Endothelial cell of umbilical vein (primary cell): ENCODE measurements around the gene PLA2G1B. TPM values are rescaled to one million over a fixed set of nuclear protein-coding genes. Genes with fewer than 3 reads are reported as not detected.

Experiments used
- BruUV-seq: library from RNA; stranded (reverse); fragments of 400-500 nt; replicated peaks from 2 replicates; lab custom pipeline; 2021; lab: Mats Ljungman, UMichigan
- CTCF ChIA-PET: fragments of 300-600, 350-600 bp; sonication (Branson Sonifier 250); formaldehyde crosslinking; loops from one replicate; lab custom pipeline; 2021; ENCODE audit warnings: antibody characterized with exemption, inconsistent platforms; lab: Charles Lee
- POLR2A ChIA-PET: fragments of 300-600, 350-600 bp; sonication (Branson Sonifier 250); formaldehyde crosslinking; loops from one replicate; lab custom pipeline; 2021; ENCODE audit warnings: antibody characterized with exemption, inconsistent platforms; lab: Charles Lee
- DNase-seq: peaks from one replicate; pipeline ENCODE4 v3.0.0-alpha.2; 2011; ENCODE audit warnings: low read depth, low spot score
- FAIRE-seq: peaks from 2 replicates; lab custom pipeline; 2011; peaks lifted over from hg19 to GRCh38; lab: Jason Lieb, UNC
- H2AFZ ChIP-seq: 2 replicates; pipeline ENCODE4 v1.6.0; 2012; ENCODE audit warnings: low read depth, low read length, control low read depth, inconsistent platforms
- H3K27ac ChIP-seq: 2 replicates; pipeline ENCODE4 v1.5.1; 2011; ENCODE audit warnings: low read depth, mild to moderate bottlenecking, control low read depth, low read length, moderate library complexity; ENCODE audit not compliant: insufficient read depth
- H3K27me3 ChIP-seq, 2 experiments: 2 replicates each; pipeline versions ENCODE4 v1.6.0 to v1.6.1; 2011; ENCODE audit warnings: low read length in 2 of 2, mixed read lengths in 1 of 2; ENCODE audit not compliant: control insufficient read depth in 2 of 2, insufficient read depth in 2 of 2
- H3K36me3 ChIP-seq, 2 experiments: 2 replicates in 1 of 2; 3 replicates in 1 of 2; pipeline ENCODE4 v1.5.1; 2011; ENCODE audit warnings: low read length in 2 of 2, mild to moderate bottlenecking in 1 of 2, moderate library complexity in 1 of 2; ENCODE audit not compliant: control insufficient read depth in 2 of 2, insufficient read depth in 2 of 2; ENCODE audit errors: extremely low read depth in 1 of 2
- H3K4me1 ChIP-seq: 3 replicates; pipeline ENCODE4 v1.5.1; 2011; ENCODE audit warnings: mild to moderate bottlenecking, low read length; ENCODE audit not compliant: control insufficient read depth, insufficient read depth; ENCODE audit errors: extremely low read depth
- H3K4me2 ChIP-seq: 2 replicates; pipeline ENCODE4 v1.6.1; 2011; ENCODE audit warnings: low read length, control low read depth, mixed read lengths; ENCODE audit not compliant: insufficient read depth
- H3K4me3 ChIP-seq, 3 experiments: fragments of 200-600 bp in 1 of 3; sonication (generic), shearing (Covaris generic) in 1 of 3; replicated peaks in 1 of 3; 2 replicates each; pipeline ENCODE4 v1.5.1; 2011 to 2016; ENCODE audit warnings: control low read depth in 3 of 3, low read length in 3 of 3, mild to moderate bottlenecking in 2 of 3, inconsistent platforms in 1 of 3, low read depth in 1 of 3, moderate library complexity in 1 of 3; ENCODE audit not compliant: insufficient read depth in 1 of 3
- H3K79me2 ChIP-seq: 2 replicates; pipeline ENCODE4 v1.6.0; 2012; ENCODE audit warnings: low read length, inconsistent platforms; ENCODE audit not compliant: control insufficient read depth, insufficient read depth
- H3K9ac ChIP-seq: replicated peaks from 2 replicates; pipeline ENCODE3; 2011; ENCODE audit warnings: low read length, control low read depth; ENCODE audit not compliant: insufficient read depth; ENCODE audit errors: extremely low read depth
- H3K9me1 ChIP-seq: replicated peaks from 3 replicates; pipeline ENCODE4 v1.6.0; 2011; ENCODE audit warnings: mild to moderate bottlenecking, low read length; ENCODE audit not compliant: control insufficient read depth, insufficient read depth; ENCODE audit errors: extremely low read depth
- H3K9me3 ChIP-seq: replicated peaks from 2 replicates; pipeline ENCODE4 v1.5.1; 2012; ENCODE audit warnings: low read length, inconsistent platforms; ENCODE audit not compliant: control insufficient read depth, insufficient read depth
- H4K20me1 ChIP-seq: replicated peaks from 2 replicates; pipeline ENCODE3; 2011; ENCODE audit warnings: mild to moderate bottlenecking, low read length; ENCODE audit not compliant: control insufficient read depth, insufficient read depth; ENCODE audit errors: extremely low read depth
- CTCF ChIP-seq, 2 donors: IDR thresholded peaks; 1 replicate in 1 of 2; 2 replicates in 1 of 2; pipeline ENCODE4 v1.5.1; 2011; ENCODE audit warnings: low read length in 2 of 2, mild to moderate bottlenecking in 2 of 2, moderate library complexity in 2 of 2, control low read depth in 1 of 2, inconsistent platforms in 1 of 2, low read depth in 1 of 2; ENCODE audit not compliant: insufficient read depth in 1 of 2; ENCODE audit errors: extremely low read depth in 1 of 2
- EZH2 ChIP-seq: IDR thresholded peaks from 2 replicates; pipeline ENCODE4 v1.6.1; 2012; ENCODE audit warnings: borderline replicate concordance, low read depth, mild to moderate bottlenecking, moderate library complexity, low read length, inconsistent platforms; ENCODE audit not compliant: severe bottlenecking
- FOS ChIP-seq: IDR thresholded peaks from 2 replicates; pipeline ENCODE4 v1.6.1; 2011; ENCODE audit warnings: mild to moderate bottlenecking, low read length, moderate library complexity, borderline replicate concordance; ENCODE audit not compliant: insufficient read depth
- GATA2 ChIP-seq: IDR thresholded peaks from 2 replicates; pipeline ENCODE4 v1.7.0; 2011; ENCODE audit warnings: low read depth, mild to moderate bottlenecking, moderate library complexity, mixed read lengths, low read length; ENCODE audit not compliant: insufficient read length, insufficient read depth
- JUN ChIP-seq: IDR thresholded peaks from 2 replicates; pipeline ENCODE4 v1.6.1; 2011; ENCODE audit warnings: borderline replicate concordance, low read depth; ENCODE audit not compliant: insufficient read length, insufficient read depth
- MYC ChIP-seq: IDR thresholded peaks from one replicate; pipeline ENCODE4 v1.6.1; 2011; ENCODE audit warnings: mild to moderate bottlenecking, low read depth, low read length
- POLR2AphosphoS5 ChIP-seq: IDR thresholded peaks from 2 replicates; pipeline ENCODE4 v1.6.1; 2012; ENCODE audit warnings: low read depth, mild to moderate bottlenecking, control low read depth, low read length, moderate library complexity; ENCODE audit not compliant: insufficient read depth
- dilution Hi-C: fragments of 300-500 bp; cut with MboI; formaldehyde crosslinking; loops from one replicate; pipeline ENCODE4 v1.15.0; 2019; ENCODE audit warnings: low sequenced_read_pairs; ENCODE audit not compliant: extremely low pct_ligation_motif_present
- intact Hi-C: fragments of 100-400 bp; cut with micrococcal nuclease; formaldehyde crosslinking; loops from one replicate; pipeline ENCODE4 v1.10.0; 2022
- polyA plus RNA-seq, 4 experiments: library from polyadenylated mRNA; depleted of rRNA in 3 of 4; stranded (reverse) in 3 of 4; unstranded in 1 of 4; fragments of >200 nt; gene quantifications; 2 replicates each; pipeline versions ENCODE4 v1.2.1 to v1.2.3, GENCODE V29; 2011 to 2012; ENCODE audit warnings: missing spikeins in 1 of 4
- total RNA-seq: library from RNA; stranded (reverse); gene quantifications from 2 replicates; pipeline ENCODE4 v1.2.3, GENCODE V29; 2021

PLA2G1B gene
- total and polyA plus RNA-seq, 2 donors (not counting 3 experiments of a cell fraction or from before 2014, with no cell fraction given): not detected

GRCh38 chr12:120357104-120357503, 29.5 kb upstream of the PLA2G1B start:
- H3K9me1 ChIP-seq: no peaks in the 10 kb centered on the region
- no peak for FAIRE-seq
- peaks cover 0 to 2% of the 10 kb centered on the region in 2 experiments for H3K27me3 ChIP-seq
- ChIA-PET CTCF (interaction anchor here (0.6 to 1.7 kb wide), 15 partner anchors 9 to 110 kb away, joined by 3 to 17 read pairs (median 3); partner anchors contain the start of genes COX6A1 and PLA2G1B), POLR2A (no interaction called here)
- H2AFZ ChIP-seq: no peak overlapping the region
- intact Hi-C loops (loop anchor here (2.0 kb wide), 1 partner anchor 82 kb away; the partner anchor contains the start of gene COX6A1), dilution Hi-C loops (no loop called here)
- H3K4me1 ChIP-seq: no peaks in the 10 kb centered on the region
- no peaks in the 10 kb centered on the region for H3K9me3 ChIP-seq
- TF ChIP-seq POLR2AphosphoS5 (no peak), FOS (no peak), JUN (no peak), GATA2 (no peak), EZH2 (no peak)
- no peak overlapping the region for H3K9ac ChIP-seq
- no peaks in the 10 kb centered on the region for H3K36me3 ChIP-seq
- no peaks in the 10 kb centered on the region for H4K20me1 ChIP-seq
- no peak overlapping the region for H3K4me2 ChIP-seq
- H3K79me2 ChIP-seq: no peaks in the 10 kb centered on the region
- H3K27ac ChIP-seq: no peak overlapping the region
- no TSS peak for BruUV-seq
- DNase-seq: no peak
- no peak overlapping the region for H3K4me3 ChIP-seq

GRCh38 chr12:120356567-120357030, 29.0 kb upstream of the PLA2G1B start:
- Histone ChIP-seq H3K9me3 (no peaks in the 10 kb centered on the region), H3K4me3 (no peak overlapping the region), H3K9me1 (no peaks in the 10 kb centered on the region), H3K79me2 (no peaks in the 10 kb centered on the region), H4K20me1 (no peaks in the 10 kb centered on the region), H3K27me3 (peaks cover 0 to 2% of the 10 kb centered on the region in 2 experiments), H2AFZ (no peak overlapping the region), H3K4me1 (no peaks in the 10 kb centered on the region), H3K36me3 (no peaks in the 10 kb centered on the region), H3K4me2 (no peak overlapping the region), H3K9ac (no peak overlapping the region), H3K27ac (no peak overlapping the region)
- ChIA-PET POLR2A (no interaction called here), CTCF (interaction anchor here (0.6 to 1.7 kb wide), 14 partner anchors 10 to 110 kb away, joined by 3 to 17 read pairs (median 3); partner anchors contain the start of genes COX6A1 and PLA2G1B)
- dilution Hi-C loops: no loop called here
- peak; percentile 74 for DNase-seq
- TF ChIP-seq CTCF (IDR thresholded peaks at IDR 0.05; ENCODE audit: extremely low read depth in 1 of 2, insufficient read depth in 1 of 2, low read depth in 1 of 2, low read length in 2 of 2): peak; percentile 89 to 91
- no peak for TF ChIP-seq MYC
- BruUV-seq: no TSS peak
- peak; percentile 94 for FAIRE-seq
- intact Hi-C loops: loop anchor here (1.0 to 2.0 kb wide), 3 partner anchors 74 to 110 kb away; partner anchors contain the start of gene COX6A1
